GM12878 (cell line): ENCODE results near the gene SCG2. TPM values are rescaled to one million over a fixed set of nuclear protein-coding genes. Genes with fewer than 3 reads are reported as not detected.

Source experiments
- ATAC-seq: fragments of 200-7000 bp; cut with Tn5 transposase; 3 replicates; pipeline ENCODE4 v1.9.1; 2020; ENCODE audit warnings: mild to moderate bottlenecking, moderate library complexity
- BruUV-seq: library from RNA; stranded (reverse); fragments of 400-500 nt; replicated peaks from 2 replicates; lab custom pipeline; 2021; lab: Mats Ljungman, UMichigan
- CTCF ChIA-PET: fragments of 300-600 bp; sonication (Branson Sonifier 250); formaldehyde crosslinking; extraction: SDS; loops from one replicate; lab custom pipeline; 2021; ENCODE audit warnings: inconsistent platforms; lab: Yijun Ruan, JAX
- POLR2A ChIA-PET: fragments of 350-600 bp; formaldehyde crosslinking; extraction: SDS; loops from one replicate; lab custom pipeline; 2021; ENCODE audit warnings: inconsistent platforms; lab: Charles Lee
- RAD21 ChIA-PET: fragments of 300-600 bp; sonication (Branson Sonifier 250); formaldehyde crosslinking; loops from one replicate; lab custom pipeline; 2023; ENCODE audit warnings: antibody characterized with exemption; ENCODE audit not compliant: unreplicated experiment; lab: Charles Lee
- SMC1A ChIA-PET: fragments of 300-600 bp; sonication (Branson Sonifier 250); formaldehyde crosslinking; loops from one replicate; lab custom pipeline; 2023; ENCODE audit not compliant: unreplicated experiment, uncharacterized antibody; lab: Charles Lee
- DNase-seq: peaks from one replicate; pipeline ENCODE4 v3.0.0-alpha.2; 2011; ENCODE audit warnings: low read depth, low spot score
- FAIRE-seq: peaks from 3 replicates; lab custom pipeline; 2011; peaks lifted over from hg19 to GRCh38; lab: Jason Lieb, UNC
- H2AFZ ChIP-seq: 2 replicates; pipeline ENCODE4 v1.6.0; 2011; ENCODE audit warnings: low read depth, low read length, control low read depth; ENCODE audit not compliant: control insufficient read depth
- H3K27ac ChIP-seq: 2 replicates; pipeline ENCODE4 v1.5.1; 2011; ENCODE audit warnings: control low read depth; ENCODE audit not compliant: control insufficient read depth, insufficient read depth
- H3K27me3 ChIP-seq, 2 experiments: replicated peaks in 1 of 2; 2 replicates each; pipeline versions ENCODE4 v1.6.0 to v1.6.1; 2011; ENCODE audit warnings: low read length in 1 of 2; ENCODE audit not compliant: control insufficient read depth in 2 of 2, insufficient read depth in 2 of 2
- H3K36me3 ChIP-seq, 2 experiments: 2 replicates each; pipeline ENCODE4 v1.5.1; 2011; ENCODE audit warnings: low read length in 1 of 2; ENCODE audit not compliant: control insufficient read depth in 2 of 2, insufficient read depth in 2 of 2
- H3K4me1 ChIP-seq: 2 replicates; pipeline ENCODE4 v1.6.1; 2011; ENCODE audit warnings: mild to moderate bottlenecking, low read length, moderate library complexity, mixed read lengths; ENCODE audit not compliant: control insufficient read depth, insufficient read depth
- H3K4me2 ChIP-seq: 2 replicates; pipeline ENCODE4 v1.6.0; 2011; ENCODE audit warnings: control low read depth; ENCODE audit not compliant: control insufficient read depth, insufficient read depth
- H3K4me3 ChIP-seq: fragments of 200-600 bp; sonication (generic); 2 replicates; pipeline ENCODE4 v1.5.1; 2016
- H3K79me2 ChIP-seq: 2 replicates; pipeline ENCODE4 v1.6.0; 2011; ENCODE audit warnings: low read length; ENCODE audit not compliant: control insufficient read depth, insufficient read depth
- H3K9ac ChIP-seq: 2 replicates; pipeline ENCODE4 v1.8.0; 2011; ENCODE audit warnings: low read length, control low read depth, mixed read lengths; ENCODE audit not compliant: control insufficient read depth, insufficient read depth
- H3K9me3 ChIP-seq: replicated peaks from 3 replicates; pipeline ENCODE4 v1.5.1; 2011; ENCODE audit warnings: mild to moderate bottlenecking, low read length; ENCODE audit not compliant: control insufficient read depth, insufficient read depth
- H4K20me1 ChIP-seq: 2 replicates; pipeline ENCODE4 v1.6.0; 2011; ENCODE audit not compliant: control insufficient read depth, insufficient read depth
- CREB1 ChIP-seq: IDR thresholded peaks from 2 replicates; pipeline ENCODE4 v1.6.1; 2012; ENCODE audit warnings: low read depth, mild to moderate bottlenecking, inconsistent platforms
- CREM ChIP-seq: IDR thresholded peaks from 2 replicates; pipeline ENCODE4 v1.6.1; 2014; ENCODE audit warnings: antibody characterized with exemption, low read depth
- ETV6 ChIP-seq, 2 experiments: fragments of 450-650 bp in 1 of 2; IDR thresholded peaks in 1 of 2; conservative IDR thresholded peaks in 1 of 2; 2 replicates each; pipeline ENCODE4 v1.6.1; 2014; ENCODE audit warnings: antibody characterized with exemption in 1 of 2, borderline replicate concordance in 1 of 2, low read depth in 1 of 2, mild to moderate bottlenecking in 1 of 2, moderate library complexity in 1 of 2
- IKZF2 ChIP-seq, 2 experiments: fragments of 450-650 bp; IDR thresholded peaks; 2 replicates each; pipeline ENCODE4 v1.6.1; 2017; ENCODE audit warnings: mild to moderate bottlenecking in 2 of 2, moderate library complexity in 2 of 2
- KAT2A ChIP-seq: conservative IDR thresholded peaks from 2 replicates; pipeline ENCODE4 v1.6.1; 2011; ENCODE audit warnings: low read depth, low read length; ENCODE audit not compliant: control insufficient read depth
- MYC ChIP-seq: IDR thresholded peaks from 2 replicates; pipeline ENCODE4 v1.6.1; 2011; ENCODE audit warnings: mild to moderate bottlenecking, low read length, moderate library complexity, inconsistent platforms; ENCODE audit not compliant: insufficient read depth, insufficient replicate concordance, insufficient read length, severe bottlenecking
- NBN ChIP-seq: fragments of 450-650 bp; IDR thresholded peaks from 2 replicates; pipeline ENCODE4 v1.6.1; 2016
- NR2C2 ChIP-seq: IDR thresholded peaks from 2 replicates; pipeline ENCODE4 v1.6.1; 2011; ENCODE audit warnings: borderline replicate concordance, low read depth; ENCODE audit not compliant: control insufficient read depth, insufficient read length
- POLR2A ChIP-seq: IDR thresholded peaks from 2 replicates; pipeline ENCODE4 v1.6.1; 2011; ENCODE audit warnings: low read depth, mild to moderate bottlenecking, low read length
- POU2F2 ChIP-seq: IDR thresholded peaks from 3 replicates; pipeline ENCODE4 v1.6.1; 2011; ENCODE audit warnings: low read depth, mild to moderate bottlenecking, low read length, borderline replicate concordance
- RFX5 ChIP-seq: IDR thresholded peaks from 2 replicates; pipeline ENCODE4 v1.6.1; 2011; ENCODE audit warnings: low read depth, low read length, improper control_type of control experiment
- SMAD1 ChIP-seq: fragments of 450-650 bp; IDR thresholded peaks from 2 replicates; pipeline ENCODE4 v1.6.1; 2018; ENCODE audit warnings: mild to moderate bottlenecking, low read depth; ENCODE audit not compliant: partially characterized antibody
- STAT1 ChIP-seq: fragments of 450-650 bp; conservative IDR thresholded peaks from 2 replicates; pipeline ENCODE4 v1.6.1; 2014; ENCODE audit warnings: antibody characterized with exemption, mild to moderate bottlenecking
- TCF12 ChIP-seq: IDR thresholded peaks from 2 replicates; pipeline ENCODE4 v1.6.1; 2011; ENCODE audit warnings: low read depth, mild to moderate bottlenecking, low read length
- WGBS: methylation state at CpG from one replicate; pipeline ENCODE4 v1.1.6; 2016; ENCODE audit warnings: low lambda C conversion rate; ENCODE audit not compliant: insufficient replicate concordance, insufficient coverage; ENCODE audit errors: missing lambda C conversion rate; 5-methylcytosine and 5-hydroxymethylcytosine counted together
- in situ Hi-C: fragments of 300-500 bp; cut with MboI; formaldehyde crosslinking; loops from 9 replicates; pipeline ENCODE4 v1.14.3; 2018; ENCODE audit warnings: mixed read lengths
- intact Hi-C: fragments of 100-400 bp; cut with micrococcal nuclease; formaldehyde crosslinking; loops from one replicate; pipeline ENCODE4 v1.14.2; 2022; ENCODE audit not compliant: unreplicated experiment
- polyA plus RNA-seq, 11 experiments: library from polyadenylated mRNA; depleted of rRNA in 4 of 11; unstranded in 6 of 11; stranded (reverse) in 5 of 11; fragments of >200 nt; fragmentation: Nextera tagmentation in 4 of 11; fragmentation: Illumina TruSeq in 1 of 11; extraction: Ambion mirVana in 4 of 11; extraction: Trizol in 1 of 11; gene quantifications; 1 replicate in 1 of 11; 2 replicates in 10 of 11; pipeline versions ENCODE4 v1.2.1 to v1.2.3, GENCODE V29; 2011 to 2016; ENCODE audit warnings: inconsistent platforms in 2 of 11, missing spikeins in 2 of 11, low read depth in 1 of 11
- total RNA-seq, 4 experiments: library from RNA; depleted of rRNA in 3 of 4; stranded (reverse); fragments of >200 nt in 3 of 4; fragmentation: Illumina TruSeq in 1 of 4; extraction: Trizol in 1 of 4; gene quantifications; 2 replicates each; pipeline versions ENCODE4 v1.2.1 to v1.2.3, GENCODE V29; 2013 to 2021
- TF ChIP-seq, protein P1 (sequence below): fragments of 450-650 bp; IDR thresholded peaks from 2 replicates; pipeline ENCODE4 v1.6.1; 2017; ENCODE audit warnings: low read depth, mild to moderate bottlenecking, moderate library complexity
- TF ChIP-seq, protein P2 (sequence below): fragments of 450-650 bp; formaldehyde crosslinking; IDR thresholded peaks from 2 replicates; pipeline ENCODE4 v1.4.0; 2022; ENCODE audit warnings: mild to moderate bottlenecking, moderate library complexity
- TF ChIP-seq, protein P3 (sequence below): IDR thresholded peaks from 2 replicates; pipeline ENCODE4 v1.6.1; 2012; ENCODE audit warnings: low read depth, low read length, improper control_type of control experiment
- TF ChIP-seq, protein P4 (sequence below): fragments of 450-650 bp; IDR thresholded peaks from 2 replicates; pipeline ENCODE4 v1.6.1; 2016; ENCODE audit warnings: mild to moderate bottlenecking

SCG2 gene
- total and polyA plus RNA-seq, 10 of the 15 experiments (the other 5 are each of a cell fraction or from before 2014, with no cell fraction given), result 0.05 TPM; not detected in 9

DNA sequence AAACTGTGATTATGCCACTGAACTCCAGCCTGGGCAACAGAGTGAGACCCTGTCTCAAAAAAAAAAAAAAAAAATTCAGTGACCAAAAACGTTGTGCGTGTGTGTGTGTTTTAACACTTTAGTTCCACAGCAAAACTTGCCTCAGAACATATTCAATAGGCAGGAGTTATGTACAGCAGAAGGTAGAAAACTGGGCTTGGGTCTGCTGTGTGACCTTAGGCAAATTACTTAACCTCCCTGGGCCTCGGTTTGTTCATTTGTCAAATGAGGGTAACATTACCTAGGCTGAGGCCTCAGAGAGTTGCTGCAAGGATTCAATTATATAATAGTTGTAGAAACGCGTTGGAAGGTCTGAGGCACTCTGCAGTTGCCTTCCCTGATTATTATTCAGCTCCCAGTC, 10.3 kb upstream of the SCG2 start:
- 47% methylated on average over 5 of the region's 5 CpGs for WGBS
- RAD21 ChIA-PET, result no interaction called here
- Histone ChIP-seq H4K20me1 (no peaks in the 10 kb centered on the region), H3K79me2 (no peaks in the 10 kb centered on the region), H3K4me3 (no peak overlapping the region), H3K4me1 (no peaks in the 10 kb centered on the region), H2AFZ (no peak overlapping the region), H3K27me3 (peaks cover 0 to 3% of the 10 kb centered on the region in 2 experiments; a peak in 3 of 4 replicates), H3K36me3 (no peaks in the 10 kb centered on the region), H3K4me2 (no peak overlapping the region), H3K9ac (no peak overlapping the region), H3K27ac (no peak overlapping the region), H3K9me3 (no peaks in the 10 kb centered on the region)
- no peak for ATAC-seq
- in situ Hi-C loops (no loop called here), intact Hi-C loops (no loop called here)
- no peak for DNase-seq
- no peak for FAIRE-seq
- BruUV-seq, result no TSS peak
- CTCF ChIA-PET, result interaction anchor here (0.6 kb wide), 1 partner anchor 81 kb away, joined by 3 read pairs; no protein-coding TSS in a partner anchor
- SMC1A ChIA-PET, result no interaction called here
- POLR2A ChIA-PET, result no interaction called here
- TF ChIP-seq IKZF2 (IDR thresholded peaks at IDR 0.05) (no peak), STAT1 (no peak), ETV6 (conservative IDR thresholded peaks at IDR 0.05 in 1 of 2, IDR thresholded peaks at IDR 0.05 in 1 of 2; ENCODE audit: borderline replicate concordance in 1 of 2, low read depth in 1 of 2) (no peak), RFX5 (no peak), NBN (no peak), NR2C2 (no peak), POLR2A (no peak), KAT2A (no peak), TCF12 (no peak), CREB1 (no peak), CREM (no peak), SMAD1 (no peak), MYC (no peak), POU2F2 (no peak)
- TF ChIP-seq, protein P1, sequence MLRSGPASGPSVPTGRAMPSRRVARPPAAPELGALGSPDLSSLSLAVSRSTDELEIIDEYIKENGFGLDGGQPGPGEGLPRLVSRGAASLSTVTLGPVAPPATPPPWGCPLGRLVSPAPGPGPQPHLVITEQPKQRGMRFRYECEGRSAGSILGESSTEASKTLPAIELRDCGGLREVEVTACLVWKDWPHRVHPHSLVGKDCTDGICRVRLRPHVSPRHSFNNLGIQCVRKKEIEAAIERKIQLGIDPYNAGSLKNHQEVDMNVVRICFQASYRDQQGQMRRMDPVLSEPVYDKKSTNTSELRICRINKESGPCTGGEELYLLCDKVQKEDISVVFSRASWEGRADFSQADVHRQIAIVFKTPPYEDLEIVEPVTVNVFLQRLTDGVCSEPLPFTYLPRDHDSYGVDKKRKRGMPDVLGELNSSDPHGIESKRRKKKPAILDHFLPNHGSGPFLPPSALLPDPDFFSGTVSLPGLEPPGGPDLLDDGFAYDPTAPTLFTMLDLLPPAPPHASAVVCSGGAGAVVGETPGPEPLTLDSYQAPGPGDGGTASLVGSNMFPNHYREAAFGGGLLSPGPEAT, result no peak
- TF ChIP-seq, protein P2, sequence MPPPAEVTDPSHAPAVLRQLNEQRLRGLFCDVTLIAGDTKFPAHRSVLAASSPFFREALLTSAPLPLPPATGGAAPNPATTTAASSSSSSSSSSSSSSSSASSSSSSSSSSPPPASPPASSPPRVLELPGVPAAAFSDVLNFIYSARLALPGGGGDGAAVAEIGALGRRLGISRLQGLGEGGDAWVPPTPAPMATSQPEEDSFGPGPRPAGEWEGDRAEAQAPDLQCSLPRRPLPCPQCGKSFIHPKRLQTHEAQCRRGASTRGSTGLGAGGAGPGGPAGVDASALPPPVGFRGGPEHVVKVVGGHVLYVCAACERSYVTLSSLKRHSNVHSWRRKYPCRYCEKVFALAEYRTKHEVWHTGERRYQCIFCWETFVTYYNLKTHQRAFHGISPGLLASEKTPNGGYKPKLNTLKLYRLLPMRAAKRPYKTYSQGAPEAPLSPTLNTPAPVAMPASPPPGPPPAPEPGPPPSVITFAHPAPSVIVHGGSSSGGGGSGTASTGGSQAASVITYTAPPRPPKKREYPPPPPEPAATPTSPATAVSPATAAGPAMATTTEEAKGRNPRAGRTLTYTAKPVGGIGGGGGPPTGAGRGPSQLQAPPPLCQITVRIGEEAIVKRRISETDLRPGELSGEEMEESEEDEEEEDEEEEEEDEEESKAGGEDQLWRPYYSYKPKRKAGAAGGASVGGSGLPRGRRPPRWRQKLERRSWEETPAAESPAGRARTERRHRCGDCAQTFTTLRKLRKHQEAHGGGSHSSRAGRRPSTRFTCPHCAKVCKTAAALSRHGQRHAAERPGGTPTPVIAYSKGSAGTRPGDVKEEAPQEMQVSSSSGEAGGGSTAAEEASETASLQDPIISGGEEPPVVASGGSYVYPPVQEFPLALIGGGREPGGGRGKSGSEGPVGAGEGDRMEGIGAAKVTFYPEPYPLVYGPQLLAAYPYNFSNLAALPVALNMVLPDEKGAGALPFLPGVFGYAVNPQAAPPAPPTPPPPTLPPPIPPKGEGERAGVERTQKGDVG, result no peak
- TF ChIP-seq, protein P3, sequence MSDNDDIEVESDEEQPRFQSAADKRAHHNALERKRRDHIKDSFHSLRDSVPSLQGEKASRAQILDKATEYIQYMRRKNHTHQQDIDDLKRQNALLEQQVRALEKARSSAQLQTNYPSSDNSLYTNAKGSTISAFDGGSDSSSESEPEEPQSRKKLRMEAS, result no peak
- TF ChIP-seq, protein P4, sequence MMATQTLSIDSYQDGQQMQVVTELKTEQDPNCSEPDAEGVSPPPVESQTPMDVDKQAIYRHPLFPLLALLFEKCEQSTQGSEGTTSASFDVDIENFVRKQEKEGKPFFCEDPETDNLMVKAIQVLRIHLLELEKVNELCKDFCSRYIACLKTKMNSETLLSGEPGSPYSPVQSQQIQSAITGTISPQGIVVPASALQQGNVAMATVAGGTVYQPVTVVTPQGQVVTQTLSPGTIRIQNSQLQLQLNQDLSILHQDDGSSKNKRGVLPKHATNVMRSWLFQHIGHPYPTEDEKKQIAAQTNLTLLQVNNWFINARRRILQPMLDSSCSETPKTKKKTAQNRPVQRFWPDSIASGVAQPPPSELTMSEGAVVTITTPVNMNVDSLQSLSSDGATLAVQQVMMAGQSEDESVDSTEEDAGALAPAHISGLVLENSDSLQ, result no peak
